NCI-H774 (cell line): Measurements from ENCODE around the gene PEPD.
"Not testable (repeated sequence)": the region's sequence is repeated elsewhere in the genome, so short reads cannot be mapped to it uniquely, and the experiment has no call there.

ENCODE experiments used
- DNase-seq: peaks from one replicate; lab custom pipeline; 2025; lab: John Stamatoyannopoulos, UW

Gene PEPD

GRCh38 chr19:33521480-33522370 lies at the start of gene PEPD:
Gene PEPD, minus strand, starts transcription at chr19:33521791. Its CDS starts 31 bp downstream, at chr19:33521760.
- peak; percentile 85 for DNase-seq

GRCh38 chr19:33569821-33570220 lies 48.2 kb upstream of the PEPD start:
- no peak for DNase-seq

GRCh38 chr19:33568706-33569105 lies 47.1 kb upstream of the PEPD start:
- no peak for DNase-seq

- DNase-seq, result no peak
Observed at GRCh38 chr19:33564836-33565338, 43.3 kb upstream of the PEPD start.

- DNase-seq, result no peak
Observed at GRCh38 chr19:33562636-33563035, 41.0 kb upstream of the PEPD start.

- DNase-seq, result not testable (repeated sequence)
Observed at GRCh38 chr19:33561666-33562065, 40.1 kb upstream of the PEPD start.

GRCh38 chr19:33561261-33561660 lies 39.7 kb upstream of the PEPD start:
- no peak for DNase-seq

- DNase-seq, result no peak
Observed at GRCh38 chr19:33559996-33560395, 38.4 kb upstream of the PEPD start.

GRCh38 chr19:33558856-33559255 lies 37.3 kb upstream of the PEPD start:
- DNase-seq, result no peak

- DNase-seq, result no peak
Observed at GRCh38 chr19:33558151-33558550, 36.6 kb upstream of the PEPD start.

- DNase-seq, result no peak
Observed at GRCh38 chr19:33557720-33558119, 36.1 kb upstream of the PEPD start.

GRCh38 chr19:33557196-33557595 lies 35.6 kb upstream of the PEPD start:
- DNase-seq, result no peak

GRCh38 chr19:33556261-33556660 lies 34.7 kb upstream of the PEPD start:
- DNase-seq, result no peak

- not testable (repeated sequence) for DNase-seq
Observed at GRCh38 chr19:33555726-33556125, 34.1 kb upstream of the PEPD start.

GRCh38 chr19:33554821-33555220 lies 33.2 kb upstream of the PEPD start:
- no peak for DNase-seq

- DNase-seq, result no peak
Observed at GRCh38 chr19:33554391-33554790, 32.8 kb upstream of the PEPD start.

- no peak for DNase-seq
Observed at GRCh38 chr19:33553530-33554310, 32.1 kb upstream of the PEPD start.

GRCh38 chr19:33552928-33553279 lies 31.3 kb upstream of the PEPD start:
- DNase-seq, result no peak

- DNase-seq, result no peak
Observed at GRCh38 chr19:33552191-33552927, 30.8 kb upstream of the PEPD start.

GRCh38 chr19:33551676-33552075 lies 30.1 kb upstream of the PEPD start:
- DNase-seq, result no peak

- no peak for DNase-seq
Observed at GRCh38 chr19:33550768-33551167, 29.2 kb upstream of the PEPD start.

- DNase-seq, result no peak
Observed at GRCh38 chr19:33547676-33548075, 26.1 kb upstream of the PEPD start.
